Skin of body (tissue), 3 donors: ENCODE measurements around the gene CACNB4. TPM values are rescaled to one million over a fixed set of nuclear protein-coding genes. Genes with fewer than 3 reads are reported as not detected.

Source experiments
- DNase-seq: peaks from one replicate; lab custom pipeline; 2025; lab: John Stamatoyannopoulos, UW
- small RNA-seq: library from RNA; depleted of rRNA; stranded (forward); fragments of <200 nt; gene quantifications from one replicate; pipeline ENCODE3, GENCODE V24; 2014; ENCODE audit warnings: low replicate concordance
- total RNA-seq: library from RNA; depleted of rRNA; stranded (reverse); fragments of >200 nt; gene quantifications from one replicate; pipeline ENCODE4 v1.2.3, GENCODE V29; 2014

CACNB4 gene
- total RNA-seq, 1 donor from 2014 or later, result 16.3 TPM

DNA sequence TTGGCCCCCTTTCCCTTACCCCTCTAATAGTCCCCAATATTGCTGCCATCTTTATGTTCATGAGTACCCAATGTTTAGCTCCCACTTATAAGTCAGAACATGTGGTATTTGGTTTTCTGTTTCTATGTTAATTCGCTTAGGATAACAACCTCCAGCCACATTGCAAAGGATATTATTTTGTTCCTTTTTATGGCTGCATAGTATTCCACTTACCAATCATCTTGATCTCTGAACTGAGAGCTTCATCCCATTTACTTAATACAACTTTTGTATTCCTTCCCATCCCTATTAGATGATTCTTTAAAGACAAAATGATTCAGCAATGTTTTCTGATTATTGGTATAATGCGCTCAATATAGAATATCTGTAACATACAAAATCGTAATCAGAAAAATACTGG lies 307.3 kb downstream of the CACNB4 start:
- no peak for DNase-seq

DNA sequence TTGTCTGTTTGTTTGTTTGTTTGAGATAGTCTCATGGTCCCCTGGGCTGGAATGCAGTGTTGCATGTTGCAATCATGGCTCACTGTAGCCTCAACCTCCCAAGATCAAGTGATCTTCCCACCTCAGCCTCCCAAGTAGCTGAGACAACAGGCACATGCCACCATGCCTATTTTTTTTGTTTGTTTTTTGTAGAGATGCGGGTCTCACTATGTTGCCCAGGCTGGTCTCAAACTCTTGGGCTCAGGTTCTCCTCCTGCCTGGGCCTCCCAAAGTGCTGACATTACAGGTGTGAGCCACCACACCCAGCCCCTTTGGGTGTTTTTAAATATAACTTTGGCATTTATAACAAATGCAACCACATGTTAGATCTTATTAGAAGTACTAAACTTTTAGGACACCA lies 308.2 kb downstream of the CACNB4 start:
- no peak for DNase-seq

DNA sequence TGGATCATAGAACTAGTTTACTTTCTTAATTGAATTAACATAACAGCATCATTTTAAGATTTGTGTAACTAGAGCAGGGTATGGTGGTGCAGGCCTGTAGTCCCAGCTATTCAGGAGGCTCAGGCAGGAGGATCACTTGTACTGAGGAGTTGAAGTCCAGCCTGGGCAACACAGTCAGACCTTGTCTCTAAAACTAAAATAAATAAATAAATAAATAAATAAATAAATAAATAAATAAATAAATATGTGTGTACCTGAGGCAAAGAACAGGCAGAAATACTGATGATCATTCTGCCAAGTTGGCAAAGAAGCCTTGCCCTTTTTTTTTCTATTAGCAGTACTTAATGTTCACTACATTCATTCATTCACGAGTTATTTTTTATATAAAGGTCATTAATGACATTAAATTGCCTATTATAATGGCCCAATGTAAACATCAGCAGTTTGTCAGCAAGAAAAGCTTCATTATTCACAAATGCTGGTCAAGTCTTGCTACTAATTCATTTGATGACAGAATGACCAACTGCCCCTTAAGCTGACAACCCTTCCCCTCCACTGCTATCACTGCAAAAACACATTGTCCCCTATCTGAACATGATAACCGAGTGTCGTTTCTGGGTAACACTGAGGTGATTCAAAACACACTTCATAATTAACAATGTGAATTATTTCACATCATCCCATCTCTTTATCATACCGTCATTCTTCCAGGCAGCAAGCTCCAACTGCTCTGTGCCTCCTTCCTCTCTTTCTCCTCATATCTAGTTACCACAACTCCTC lies 309.6 kb downstream of the CACNB4 start:
- DNase-seq, result no peak

DNA sequence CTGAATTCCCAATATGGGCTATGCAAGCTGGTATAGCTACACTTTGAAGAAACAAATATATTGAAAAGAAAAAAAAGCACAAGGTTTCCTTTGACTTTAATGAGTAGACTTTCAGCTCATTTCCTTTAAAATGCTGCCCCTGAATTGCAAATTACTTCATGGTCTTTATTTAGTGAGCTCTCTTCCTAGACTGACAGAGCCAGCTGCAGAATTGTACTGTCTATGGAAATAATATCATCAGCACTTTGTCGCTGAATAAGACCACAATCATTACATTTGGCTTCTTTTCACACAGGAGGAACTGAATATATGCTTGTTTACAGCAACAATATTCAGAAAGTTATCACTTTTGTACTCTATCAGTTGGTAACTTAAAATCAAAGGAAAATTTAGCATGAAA lies 312.4 kb downstream of the CACNB4 start:
- DNase-seq, result peak; percentile 6

DNA sequence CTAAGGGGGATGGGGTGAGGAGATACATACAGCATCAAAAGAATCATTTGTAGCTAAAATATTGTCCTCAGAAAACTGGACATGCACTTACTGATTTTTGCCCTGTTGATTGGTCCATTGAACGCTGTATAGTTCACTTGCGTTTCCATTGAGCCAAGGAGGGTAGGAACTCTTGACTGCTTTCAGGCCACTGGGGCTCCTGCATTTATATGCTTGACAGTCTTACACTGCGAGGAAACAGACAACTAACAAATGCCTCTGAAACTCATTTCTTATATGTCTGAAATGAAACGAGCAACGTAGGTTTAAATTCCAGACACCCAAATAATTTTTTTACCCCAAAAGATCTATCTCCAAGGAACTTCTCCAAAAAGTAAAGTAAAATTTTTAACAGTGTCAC lies 312.8 kb downstream of the CACNB4 start:
- DNase-seq, result no peak

DNA sequence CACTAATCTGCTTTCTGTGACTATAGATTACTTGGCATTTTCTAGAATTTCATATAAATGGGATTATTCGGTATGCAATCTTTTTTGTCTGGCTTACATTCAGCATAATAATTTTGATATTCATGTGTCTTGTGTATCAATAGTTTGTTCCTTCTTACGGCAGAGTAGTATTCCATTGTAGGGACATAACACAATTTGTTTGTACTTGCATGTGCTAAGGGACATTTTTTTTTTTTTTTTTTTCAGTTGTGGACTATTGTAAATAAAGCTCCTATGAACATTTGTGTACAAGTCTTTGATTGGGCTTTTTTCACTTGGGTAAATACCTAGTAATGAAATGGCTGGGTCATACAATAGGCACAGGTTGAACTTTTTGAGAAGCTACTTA lies 315.7 kb downstream of the CACNB4 start:
- DNase-seq, result no peak

Small RNAs within 50 kb of the gene (small RNA-seq; reads per million reads assigned to genes)
- not detected for gene RPL30P2

Other genes starting within 250 kb of the CACNB4 start
- gene STAM2, start 76.7 kb upstream of the CACNB4 start, total RNA-seq, result 33.9 TPM
- 43.7 TPM for gene FMNL2, start 236.1 kb upstream of the CACNB4 start, total RNA-seq